HG02571 (cell line): ENCODE results near the gene DDX56.
"Not testable (repeated sequence)": the region's sequence is repeated elsewhere in the genome, so short reads cannot be mapped to it uniquely, and the experiment has no call there.

Experiments
- ATAC-seq: cut with Tn5 transposase; IDR thresholded peaks from one replicate; pipeline ENCODE4 v1.9.1; 2021; ENCODE audit warnings: mild to moderate bottlenecking, moderate library complexity; ENCODE audit not compliant: unreplicated experiment

Gene DDX56

DNA sequence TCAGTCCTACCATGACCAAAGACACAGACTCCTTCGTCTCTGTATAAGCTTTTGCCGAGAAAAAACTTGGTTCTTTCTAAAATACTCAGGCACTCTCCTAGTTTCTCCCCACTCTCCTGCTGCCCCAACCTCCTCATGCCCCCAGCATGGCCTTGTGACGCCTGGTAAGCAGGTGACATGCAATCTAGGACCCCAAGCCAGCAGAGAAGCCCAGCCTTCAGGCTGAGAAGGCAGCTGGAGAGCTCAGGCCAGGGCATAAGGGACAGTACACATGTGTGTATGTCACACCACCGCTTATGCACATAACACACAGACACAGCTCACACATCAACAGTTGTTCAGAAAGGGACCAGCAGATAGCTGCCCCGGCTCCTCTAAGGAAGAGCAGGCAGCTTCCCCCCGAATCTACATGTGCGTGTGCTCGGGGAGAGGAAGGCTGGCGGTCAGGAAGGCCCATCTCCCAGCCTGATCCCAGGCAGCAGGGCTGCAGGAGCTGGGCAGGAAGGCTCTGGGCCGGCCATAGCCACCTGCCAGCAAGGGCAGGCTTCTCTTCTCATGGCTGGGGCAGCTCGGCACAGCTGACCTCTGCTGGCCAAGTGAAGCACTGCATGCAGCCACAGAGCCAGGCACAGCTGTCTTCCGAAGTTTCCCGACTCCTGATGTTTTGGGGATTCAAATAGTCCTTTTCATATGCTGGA lies 8.5 kb downstream of the DDX56 start:
- no peak for ATAC-seq

DNA sequence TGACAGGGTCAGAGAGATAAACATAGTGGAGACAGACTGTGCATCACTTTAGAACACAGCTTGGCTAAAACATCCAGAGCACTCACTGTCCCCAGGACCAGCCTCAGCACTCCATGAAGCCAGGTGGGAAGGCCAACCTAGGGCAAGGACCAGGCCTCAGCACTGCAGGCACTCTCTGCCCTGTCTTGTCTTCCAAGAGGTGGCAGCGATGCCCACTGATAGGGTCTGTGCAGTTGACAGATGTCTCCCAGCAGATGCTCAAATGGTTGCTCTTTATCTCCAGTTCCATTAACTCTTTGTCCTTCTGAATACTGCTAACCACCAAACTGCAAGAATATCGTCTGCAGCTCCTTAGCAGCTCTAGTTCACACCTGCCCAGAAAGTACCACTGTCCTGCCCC lies 9.1 kb downstream of the DDX56 start:
- ATAC-seq = no peak

DNA sequence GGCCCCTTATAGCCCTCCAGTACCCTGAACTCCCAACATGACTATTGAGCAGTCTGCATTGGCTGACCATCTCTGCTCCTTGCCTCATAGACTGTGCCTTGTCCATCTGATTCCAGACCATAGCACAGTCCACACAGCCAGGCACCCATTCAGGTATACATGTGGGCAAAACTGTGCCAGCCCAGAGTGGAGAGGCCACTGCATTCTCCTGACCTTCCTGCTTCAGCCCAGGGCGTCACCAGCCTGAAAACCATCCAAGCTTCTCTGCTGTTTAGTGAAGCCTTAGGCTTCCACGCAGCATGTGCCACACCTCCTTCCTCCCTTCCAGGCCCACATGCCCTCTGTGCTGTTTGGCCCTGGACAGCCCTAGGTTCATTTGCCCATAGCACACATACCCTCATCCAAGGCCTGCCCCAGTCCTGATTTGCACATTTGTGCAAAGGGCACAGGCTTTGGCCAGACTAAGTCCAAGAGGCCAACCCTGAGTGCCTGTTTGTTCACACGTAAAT lies 10.5 kb downstream of the DDX56 start:
- ATAC-seq = no peak

DNA sequence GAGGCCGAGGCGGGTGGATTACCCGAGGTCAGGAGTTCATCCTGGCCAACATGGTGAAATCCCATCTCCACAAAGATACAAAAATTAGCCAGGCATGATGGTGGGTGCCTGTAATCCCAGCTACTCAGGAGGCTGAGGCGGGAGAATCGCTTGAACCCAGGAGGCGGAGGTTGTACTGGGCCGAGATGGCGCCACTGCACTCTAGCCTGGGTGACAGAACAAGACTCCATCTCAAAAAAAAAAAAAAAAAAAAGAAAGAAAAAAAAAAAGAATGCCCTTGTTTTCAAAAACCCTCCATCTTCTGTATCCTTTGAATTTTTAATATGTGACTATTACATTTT lies 11.1 kb downstream of the DDX56 start:
- not testable (repeated sequence) for ATAC-seq

DNA sequence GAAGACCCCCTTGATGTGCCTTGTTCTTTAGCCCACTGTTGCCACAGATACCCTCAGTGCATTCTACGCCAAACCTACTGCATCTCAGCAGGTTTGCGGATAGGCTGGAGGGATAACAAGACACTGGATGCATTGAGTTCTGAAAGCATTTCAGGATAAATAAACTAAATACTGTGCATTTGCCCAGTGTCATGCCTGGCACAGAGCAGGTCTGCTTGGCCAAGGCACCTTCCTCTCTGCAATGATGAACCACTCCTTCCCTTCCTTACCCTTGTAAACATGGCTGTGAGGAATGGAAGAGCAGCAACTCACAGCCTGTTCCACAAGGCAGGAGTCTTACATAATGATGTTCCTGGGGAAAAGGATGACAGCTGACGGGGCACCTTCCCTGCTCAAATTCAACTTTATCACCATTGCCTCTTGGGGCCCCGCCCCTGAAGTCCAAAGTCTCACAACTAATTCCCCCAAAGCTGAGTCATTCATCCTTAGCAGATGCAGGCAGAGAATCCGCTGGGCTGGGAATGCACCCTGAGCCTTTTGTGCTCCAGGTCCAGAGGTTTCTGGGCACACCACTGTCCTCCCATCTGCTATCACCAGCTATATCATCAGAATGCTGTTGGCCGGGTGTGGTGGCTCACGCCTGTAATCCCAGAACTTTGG lies 11.6 kb downstream of the DDX56 start:
- ATAC-seq = no peak

DNA sequence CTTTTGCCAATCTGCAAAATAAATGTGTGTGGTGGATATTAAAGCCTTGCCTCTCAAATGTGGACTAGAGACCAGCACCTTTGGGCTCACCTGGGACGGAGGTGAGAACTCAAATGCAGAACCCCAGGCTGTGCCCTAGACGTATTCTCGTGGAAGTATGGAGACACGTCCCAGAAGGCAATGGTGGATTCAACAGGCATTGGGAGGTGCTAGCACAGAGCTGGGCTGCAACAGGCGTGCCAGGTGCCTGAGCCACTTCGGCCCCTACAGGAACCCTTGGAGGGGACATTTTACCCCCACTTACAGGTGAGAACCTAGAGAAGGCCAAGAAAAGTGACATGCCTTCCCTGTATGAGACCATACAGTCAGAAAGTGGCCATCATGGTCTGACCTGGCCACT lies 12.2 kb downstream of the DDX56 start:
- ATAC-seq = no peak

DNA sequence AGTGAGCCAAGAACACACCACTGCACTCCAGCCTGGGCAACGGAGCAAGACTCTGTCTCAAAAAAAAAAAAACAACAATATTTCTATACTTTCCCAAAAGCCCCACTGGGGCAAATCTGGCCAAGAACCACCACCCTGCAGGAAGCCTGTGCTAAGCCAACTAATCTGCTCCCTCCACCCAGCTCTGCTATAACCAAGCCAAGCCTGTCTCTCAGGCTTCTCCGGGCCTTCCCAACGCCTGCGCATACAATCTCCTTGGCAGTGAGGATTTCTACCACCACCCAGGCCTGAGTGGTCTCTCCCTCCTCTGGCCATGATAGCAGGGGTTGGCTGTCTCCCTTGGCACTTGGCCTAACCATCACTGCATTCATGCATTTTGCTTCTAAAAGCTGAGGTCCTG lies 14.2 kb downstream of the DDX56 start:
- ATAC-seq = no peak

DNA sequence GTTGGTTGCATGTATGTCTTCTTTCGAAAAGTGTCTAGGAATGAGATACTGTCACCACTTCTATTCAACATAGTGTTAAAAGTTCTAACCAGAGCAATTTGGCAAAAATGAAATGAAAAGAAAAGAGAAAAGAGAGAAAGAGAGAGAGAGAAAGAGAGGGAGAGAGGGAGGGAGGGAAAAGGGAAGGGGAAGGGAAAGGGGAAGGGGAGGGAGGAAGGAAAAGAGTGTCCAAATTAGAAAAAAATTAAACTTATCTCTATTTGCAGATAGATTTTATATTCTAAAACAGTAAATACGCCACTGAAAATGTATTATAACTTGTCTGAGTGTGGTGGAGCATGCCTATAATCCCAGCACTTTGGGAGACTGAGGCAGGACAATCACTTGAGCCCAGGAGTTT lies 16.2 kb downstream of the DDX56 start:
- ATAC-seq = no peak

DNA sequence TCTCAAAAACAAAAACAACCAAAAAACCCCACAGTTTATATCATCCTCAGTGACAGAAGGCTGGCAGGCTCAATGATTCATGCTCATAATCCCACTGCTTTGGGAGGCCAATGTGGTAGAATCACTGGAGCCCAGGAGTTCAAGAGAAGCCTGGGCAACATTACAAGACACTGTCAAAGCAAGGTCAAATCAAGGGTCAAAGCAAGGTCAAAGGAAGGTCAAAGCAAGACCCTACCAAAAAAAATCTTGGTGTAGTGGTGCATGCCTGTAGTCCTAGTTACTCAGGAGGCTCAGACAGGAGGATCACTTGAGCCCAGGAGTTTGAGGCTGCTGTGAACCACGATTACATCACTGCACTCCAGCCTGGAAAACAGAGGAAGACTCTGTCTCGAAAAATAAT lies 18.4 kb downstream of the DDX56 start:
- no peak for ATAC-seq

DNA sequence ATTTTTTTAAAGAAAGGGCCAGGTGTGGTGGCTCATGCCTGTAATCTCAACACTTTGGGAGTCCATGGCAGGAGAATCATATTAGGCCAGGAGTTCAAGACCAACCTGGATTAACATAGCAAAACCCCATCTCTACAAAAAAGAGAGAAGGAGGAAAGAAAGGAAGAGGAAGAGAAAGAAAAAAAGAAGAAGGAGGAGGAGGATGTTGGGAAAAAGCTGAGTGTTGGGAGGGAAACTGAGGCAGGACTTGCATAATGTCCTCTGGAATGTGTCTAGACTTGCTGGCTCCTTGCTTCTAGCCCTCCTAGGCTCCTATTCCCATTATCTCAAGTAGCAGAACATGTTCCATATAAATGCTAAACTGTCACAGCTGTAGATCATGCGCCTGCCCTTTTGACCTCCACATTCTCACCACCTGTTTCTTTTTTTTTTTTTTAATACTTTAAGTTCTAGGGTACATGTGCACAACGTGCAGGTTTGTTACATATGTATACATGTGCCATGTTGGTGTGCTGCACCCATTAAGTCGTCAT lies 21.2 kb downstream of the DDX56 start:
- ATAC-seq = not testable (repeated sequence)

DNA sequence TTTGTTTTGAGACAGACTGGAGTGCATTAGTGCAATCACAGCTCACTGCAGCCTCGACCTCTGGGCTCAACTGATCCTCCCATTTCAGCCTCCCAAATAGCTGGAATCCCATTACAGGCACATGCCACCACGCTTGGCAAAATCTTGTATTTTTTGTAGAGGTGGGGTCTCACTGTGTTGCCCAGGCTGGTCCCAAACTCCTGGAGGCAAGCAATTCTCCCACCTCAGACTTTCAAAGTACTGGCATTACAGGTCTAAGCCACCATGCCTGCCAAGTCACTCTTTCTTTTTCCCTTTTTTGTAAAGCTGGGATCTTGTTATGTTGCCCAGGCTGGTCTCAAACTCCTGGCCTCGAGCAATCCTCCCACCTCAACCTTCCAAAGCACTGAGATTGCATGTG lies 24.3 kb downstream of the DDX56 start:
- ATAC-seq = no peak

DNA sequence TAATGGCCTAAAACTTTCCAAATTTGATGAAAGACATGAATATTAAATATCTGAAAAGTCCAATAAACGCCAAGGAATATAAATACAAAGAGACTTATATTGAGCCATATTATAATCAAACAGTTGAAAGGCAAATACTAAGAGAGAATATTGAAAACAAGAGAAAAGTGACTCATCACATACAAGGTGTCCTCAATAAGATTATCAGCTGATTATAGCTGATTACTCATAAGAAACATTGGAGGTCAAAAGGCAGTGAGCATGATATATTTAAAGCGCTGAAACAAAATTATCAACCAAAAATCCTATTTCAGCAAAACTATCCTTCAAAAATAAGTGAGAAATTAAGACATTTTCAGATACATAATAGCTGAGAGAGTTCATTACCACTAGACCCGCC lies 24.8 kb downstream of the DDX56 start:
- no peak for ATAC-seq

DNA sequence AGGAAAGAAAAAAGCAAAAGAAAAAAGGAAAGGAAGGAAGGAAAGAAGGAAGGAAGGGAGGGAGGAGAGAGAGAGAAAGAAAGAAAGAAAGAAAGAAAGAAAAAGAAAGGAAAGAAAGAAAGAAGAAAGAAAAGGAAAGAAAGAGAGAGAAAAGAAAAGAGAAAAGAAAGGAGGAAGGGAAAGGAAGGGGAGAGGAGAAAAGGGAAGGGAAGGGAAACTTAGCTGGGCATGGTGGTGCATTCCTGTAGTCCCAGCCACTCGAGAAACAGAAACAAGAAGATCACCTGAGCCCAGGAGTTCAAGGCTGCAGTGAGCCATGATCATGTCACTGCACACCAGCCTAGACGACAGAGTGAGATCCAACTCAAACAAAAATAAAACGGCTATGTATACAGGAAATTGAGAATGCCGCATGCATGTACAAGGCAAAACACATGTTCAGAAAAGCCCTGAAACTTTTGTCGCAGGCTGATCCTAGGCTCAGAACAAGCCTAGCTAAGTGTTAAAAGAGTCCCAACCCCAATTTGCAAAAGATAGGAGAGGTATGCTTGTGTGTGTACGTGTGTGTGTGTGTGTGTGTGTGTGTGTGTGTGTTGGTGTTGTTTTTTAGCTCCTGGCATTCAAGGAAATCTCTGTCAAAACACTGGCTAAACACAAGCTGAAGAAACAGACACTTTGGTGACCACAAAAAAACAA lies 26.0 kb downstream of the DDX56 start:
- no peak for ATAC-seq

DNA sequence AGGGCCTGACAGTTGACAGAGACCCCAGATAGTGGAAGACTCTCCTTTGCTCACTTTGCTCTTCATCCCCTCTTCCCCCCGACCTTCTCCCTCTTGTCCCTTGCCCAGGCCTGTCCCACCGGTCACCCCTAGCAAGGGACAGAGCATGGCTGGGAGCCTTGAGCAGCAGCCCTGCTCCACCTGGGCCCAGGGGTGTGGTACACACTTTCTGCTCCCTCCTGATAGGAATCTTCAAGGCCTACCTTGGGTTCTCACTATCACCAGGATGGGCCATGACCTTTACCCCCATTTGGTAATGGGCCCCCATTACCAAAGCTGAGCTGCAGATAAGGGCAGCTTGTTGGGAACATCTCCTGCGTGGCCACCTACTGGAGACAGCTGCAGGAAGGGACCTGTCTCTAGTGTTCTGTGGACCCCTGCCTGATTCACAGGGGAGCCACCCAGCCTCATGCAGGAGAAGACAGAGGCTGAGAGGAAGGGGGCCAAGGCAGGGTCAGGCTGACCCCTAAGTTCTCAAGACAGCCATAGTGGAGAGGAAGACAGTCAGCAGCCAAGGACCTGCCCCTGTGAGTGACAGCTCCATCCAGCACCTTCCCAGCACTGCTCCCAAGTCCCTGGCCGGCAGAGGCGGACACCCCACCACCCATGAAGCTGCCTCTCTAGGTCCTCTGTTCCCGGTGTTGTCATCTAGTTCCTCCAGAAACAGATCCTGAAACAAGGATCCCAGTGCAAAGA lies 31.7 kb downstream of the DDX56 start:
- ATAC-seq = no peak

DNA sequence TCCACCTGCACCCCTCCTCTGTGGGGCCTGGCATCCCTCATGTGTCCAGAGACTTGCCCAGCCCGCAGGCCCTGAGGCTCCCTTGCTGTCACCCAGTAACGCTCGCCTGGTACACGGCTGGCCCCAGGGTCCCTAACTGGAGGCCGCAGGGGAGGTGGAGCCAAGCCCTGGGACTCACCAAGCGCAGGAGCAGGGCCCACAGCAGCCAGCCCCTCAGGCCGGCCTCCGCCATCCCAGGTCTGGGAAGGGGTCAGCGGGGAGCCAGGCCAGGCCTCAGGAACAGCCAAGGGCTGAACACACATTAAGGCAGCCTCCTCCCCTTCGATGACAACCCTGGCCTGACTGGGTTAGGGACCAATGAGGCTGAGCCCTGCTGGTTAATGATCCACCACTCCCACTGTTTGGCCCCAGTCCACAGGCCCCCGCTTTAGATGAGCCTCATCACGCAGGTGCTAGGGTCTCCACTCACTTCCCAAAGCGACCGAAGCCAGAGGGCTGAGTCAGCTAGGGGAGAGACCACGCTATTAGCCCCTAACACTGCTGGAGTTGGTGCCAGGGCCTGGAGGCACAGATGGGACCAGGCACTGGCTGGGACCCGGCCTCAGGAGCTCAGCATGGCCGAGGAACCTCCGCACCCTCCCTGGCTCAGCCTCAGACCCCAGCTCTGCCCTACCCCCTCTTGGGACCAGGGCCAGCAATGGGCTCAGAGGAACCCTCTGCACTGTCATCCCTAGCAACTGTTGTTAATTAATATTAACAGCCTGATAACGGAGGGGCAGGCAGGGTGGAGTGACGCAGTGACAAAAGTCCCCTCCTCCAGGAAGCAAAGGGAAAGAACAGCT lies 32.5 kb downstream of the DDX56 start, which contains the start of gene NPC1L1:
TSS of gene NPC1L1 (minus strand) at position 303 of the 842 bp plus-strand sequence. CDS start at position 232, 71 bp downstream.
- no peak for ATAC-seq

DNA sequence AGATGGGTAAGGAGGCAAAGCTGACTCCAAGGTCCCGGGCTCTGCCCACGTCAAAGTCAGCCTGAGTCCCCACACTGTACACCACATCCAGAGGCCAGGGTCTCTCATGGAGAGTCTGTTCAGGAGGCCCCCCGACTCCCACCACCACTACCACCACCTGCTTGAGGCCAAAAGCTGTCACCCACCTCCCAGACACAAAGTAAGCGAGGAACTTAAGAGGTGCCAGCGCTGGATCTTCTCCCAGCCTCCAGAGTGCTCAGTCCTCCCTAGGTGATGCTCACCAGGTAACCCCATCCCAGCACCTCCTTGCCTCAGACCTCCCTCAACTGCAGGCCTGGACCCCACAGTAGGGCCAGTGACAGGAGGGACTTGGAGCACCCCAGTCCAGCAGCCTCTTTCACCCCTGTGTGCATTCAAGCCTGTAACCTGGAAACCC lies 33.1 kb downstream of the DDX56 start:
- no peak for ATAC-seq

DNA sequence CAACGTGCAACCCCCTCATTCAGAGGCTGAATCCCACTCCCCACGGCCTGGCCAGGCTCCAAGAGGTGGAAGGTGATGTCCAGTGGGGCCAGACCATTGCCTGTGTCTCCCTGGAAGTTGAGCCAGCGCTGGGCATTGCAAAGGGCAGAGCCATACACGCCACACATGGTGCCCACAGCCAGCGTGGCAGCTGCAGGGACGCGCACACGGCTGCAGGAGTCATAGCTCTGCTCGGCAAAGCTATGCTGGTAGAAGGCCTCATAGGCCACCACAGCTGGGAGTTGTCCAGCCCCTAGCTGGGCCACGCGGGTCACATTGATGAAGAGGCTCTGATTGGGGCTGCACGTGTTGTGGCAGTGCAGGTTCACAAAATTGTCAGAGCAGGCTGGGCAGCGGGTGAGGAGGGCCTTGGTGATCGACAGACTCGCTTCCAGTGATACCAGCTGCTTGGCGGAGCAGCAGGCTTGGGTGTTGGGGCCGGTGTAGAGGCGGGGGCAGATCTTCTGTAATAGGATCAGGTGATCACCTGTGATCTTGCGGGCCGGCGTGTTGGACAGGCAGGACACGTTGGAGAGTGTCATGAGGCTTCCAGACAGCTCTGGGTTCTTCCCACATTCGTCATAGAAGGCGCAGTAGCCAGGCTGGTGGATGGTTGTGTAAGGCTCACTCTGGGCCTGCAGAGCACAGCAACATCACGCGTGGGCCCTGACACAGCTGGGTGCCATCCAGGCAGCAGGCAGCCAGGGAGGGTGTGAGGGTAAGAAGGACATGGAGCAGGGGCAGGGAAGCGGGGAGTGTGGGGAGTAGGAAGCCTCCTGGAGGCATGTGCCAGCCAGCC lies 33.8 kb downstream of the DDX56 start:
- ATAC-seq = no peak

DNA sequence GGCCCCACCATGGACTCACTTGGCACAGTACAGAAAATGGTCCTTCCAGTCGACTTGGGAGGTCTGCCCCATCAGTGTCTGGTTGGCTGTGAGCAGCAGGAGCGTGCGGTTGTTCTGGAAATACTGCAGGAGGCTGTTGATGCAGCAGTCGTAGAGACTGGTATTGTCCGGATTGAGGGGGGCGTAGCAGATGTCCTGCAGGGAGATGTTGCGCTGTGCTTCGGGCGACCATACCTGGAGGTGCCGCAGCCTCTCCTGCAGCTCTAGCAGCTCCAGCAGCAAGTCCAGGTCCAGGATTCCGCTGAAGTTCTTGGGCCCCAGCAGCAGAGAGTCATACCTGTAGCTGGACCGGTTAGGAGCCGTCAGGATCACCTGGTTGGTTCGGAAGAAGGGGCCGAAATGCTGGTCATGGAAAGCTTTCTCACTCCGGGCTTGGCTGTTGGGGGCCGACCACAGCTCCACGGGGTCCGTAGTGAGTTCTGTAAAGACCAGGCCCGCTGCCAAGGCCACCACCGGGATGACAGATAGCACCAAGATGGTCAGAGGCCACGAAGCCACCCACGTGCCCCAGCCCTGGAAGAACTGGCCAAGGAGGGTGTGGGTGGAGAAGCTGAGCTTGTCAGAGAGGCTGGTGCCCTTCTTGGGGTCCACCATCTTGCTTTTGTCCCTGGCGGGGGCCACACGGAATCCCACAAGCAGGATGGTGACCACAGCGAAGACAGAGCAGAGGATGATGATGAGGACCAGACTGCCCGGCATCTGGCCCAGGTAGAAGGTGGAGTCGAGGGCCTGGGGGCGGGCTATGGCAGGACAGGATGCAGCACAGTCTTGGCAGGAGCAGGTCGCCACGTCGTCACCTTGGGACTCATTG lies 34.7 kb downstream of the DDX56 start:
- no peak for ATAC-seq
